Measurements from ENCODE around the gene RIN3.

RIN3 gene

GRCh38 chr14:92513204-92513965 lies at the start of gene RIN3:
RIN3 (plus strand) TSS chr14:92513781; CDS start chr14:92513933, 152 bp downstream.
- peak within 1 kb of the TSS; percentile 76 for H3K4me3 ChIP-seq (ENCODE audit: low read depth, low read length)
- ChIA-PET POLR2A (interaction anchor here (0.6 to 1.3 kb wide), 4 partner anchors 24 to 72 kb away, joined by 3 to 5 read pairs (median 3); no protein-coding TSS in a partner anchor), CTCF (interaction anchor here (1.3 to 2.5 kb wide), 2 partner anchors 167 to 407 kb away, joined by 3 to 10 read pairs; partner anchors contain the start of gene ATXN3)
- no peak for TF ChIP-seq CTCF (IDR thresholded peaks at IDR 0.05; ENCODE audit: insufficient read depth, low read length, missing control alignments)
- DNase-seq (ENCODE audit: low read depth, low spot score), result no peak

- no peak for TF ChIP-seq CTCF (IDR thresholded peaks at IDR 0.05; ENCODE audit: insufficient read depth, low read length, missing control alignments)
- CTCF ChIA-PET, result interaction anchor here (1.3 kb wide), 1 partner anchor 223 kb away, joined by 5 read pairs; no protein-coding TSS in a partner anchor
- H3K4me3 ChIP-seq (ENCODE audit: low read depth, low read length), result no peak overlapping the region
- POLR2A ChIA-PET, result no interaction called here
- DNase-seq (ENCODE audit: low read depth, low spot score), result no peak
Measured at GRCh38 chr14:92464156-92464555, 49.4 kb upstream of the RIN3 start.

GRCh38 chr14:92464716-92465115 lies 48.9 kb upstream of the RIN3 start:
- no peak for TF ChIP-seq CTCF (IDR thresholded peaks at IDR 0.05; ENCODE audit: insufficient read depth, low read length, missing control alignments)
- ChIA-PET POLR2A (no interaction called here), CTCF (interaction anchor here (1.3 kb wide), 1 partner anchor 222 kb away, joined by 5 read pairs; no protein-coding TSS in a partner anchor)
- DNase-seq (ENCODE audit: low read depth, low spot score), result no peak
- no peak overlapping the region for H3K4me3 ChIP-seq (ENCODE audit: low read depth, low read length)

- DNase-seq (ENCODE audit: low read depth, low spot score), result no peak
- ChIA-PET CTCF (interaction anchor here (1.3 to 1.6 kb wide), 2 partner anchors 8 to 221 kb away, joined by 5 to 7 read pairs; no protein-coding TSS in a partner anchor), POLR2A (no interaction called here)
- H3K4me3 ChIP-seq (ENCODE audit: low read depth, low read length), result no peak overlapping the region
- no peak for TF ChIP-seq CTCF (IDR thresholded peaks at IDR 0.05; ENCODE audit: insufficient read depth, low read length, missing control alignments)
Measured at GRCh38 chr14:92465353-92466055, 48.1 kb upstream of the RIN3 start.

- H3K4me3 ChIP-seq (ENCODE audit: low read depth, low read length), result no peak overlapping the region
- no peak for DNase-seq (ENCODE audit: low read depth, low spot score)
- CTCF ChIA-PET, result interaction anchor here (0.6 to 1.6 kb wide), 3 partner anchors 9 to 375 kb away, joined by 3 to 7 read pairs (median 3); no protein-coding TSS in a partner anchor
- TF ChIP-seq CTCF (IDR thresholded peaks at IDR 0.05; ENCODE audit: insufficient read depth, low read length, missing control alignments), result no peak
- POLR2A ChIA-PET, result no interaction called here
Measured at GRCh38 chr14:92466059-92466458, 47.5 kb upstream of the RIN3 start.

GRCh38 chr14:92469515-92469914 lies 44.1 kb upstream of the RIN3 start:
- TF ChIP-seq CTCF (IDR thresholded peaks at IDR 0.05; ENCODE audit: insufficient read depth, low read length, missing control alignments), result no peak
- CTCF ChIA-PET, result interaction anchor here (5.6 kb wide), 1 partner anchor 10 kb away, joined by 39 read pairs; no protein-coding TSS in a partner anchor

More at GRCh38 chr14:92469515-92469914, 44.1 kb upstream of the RIN3 start:
- H3K4me3 ChIP-seq (ENCODE audit: low read depth, low read length), result no peak overlapping the region
- DNase-seq (ENCODE audit: low read depth, low spot score), result no peak
- POLR2A ChIA-PET, result interaction anchor here (0.8 kb wide), 1 partner anchor 14 kb away, joined by 3 read pairs; no protein-coding TSS in a partner anchor
